ENCODE results near the gene ABHD16B.

ABHD16B gene

GRCh38 chr20:63890616-63891015 lies 29.3 kb downstream of the ABHD16B start:
- no peak overlapping the region for H3K4me3 ChIP-seq (ENCODE audit: low read depth, low read length)
- no peak for TF ChIP-seq CTCF (IDR thresholded peaks at IDR 0.05; ENCODE audit: low read depth, low read length)

- TF ChIP-seq CTCF (IDR thresholded peaks at IDR 0.05; ENCODE audit: low read depth, low read length), result no peak
- H3K4me3 ChIP-seq (ENCODE audit: low read depth, low read length), result no peak overlapping the region
These were observed 30.0 kb downstream of the ABHD16B start for GRCh38 chr20:63891061-63892002.

- H3K4me3 ChIP-seq (ENCODE audit: low read depth, low read length), result no peak overlapping the region
- TF ChIP-seq CTCF (IDR thresholded peaks at IDR 0.05; ENCODE audit: low read depth, low read length), result no peak
These were observed 31.1 kb downstream of the ABHD16B start for GRCh38 chr20:63892402-63892801.

GRCh38 chr20:63893999-63894357 lies 32.7 kb downstream of the ABHD16B start:
- no peak overlapping the region for H3K4me3 ChIP-seq (ENCODE audit: low read depth, low read length)
- TF ChIP-seq CTCF (IDR thresholded peaks at IDR 0.05; ENCODE audit: low read depth, low read length), result no peak

GRCh38 chr20:63894358-63895201 lies 33.3 kb downstream of the ABHD16B start, which contains the start of gene DNAJC5:
TSS of gene DNAJC5 (plus strand) at chr20:63895126. CDS start at chr20:63928346, 33,220 bp downstream.
- no peak for TF ChIP-seq CTCF (IDR thresholded peaks at IDR 0.05; ENCODE audit: low read depth, low read length)
- peak within 1 kb of the TSS; percentile 60 for H3K4me3 ChIP-seq (ENCODE audit: low read depth, low read length)

- peak overlapping the region; percentile 60 for H3K4me3 ChIP-seq (ENCODE audit: low read depth, low read length)
- TF ChIP-seq CTCF (IDR thresholded peaks at IDR 0.05; ENCODE audit: low read depth, low read length), result no peak
These were observed 34.1 kb downstream of the ABHD16B start for GRCh38 chr20:63895202-63895951.

All from WI38 (cell line).